Panc1 (cell line): ENCODE measurements around the gene CAMK4.

Experiments used
- POLR2AphosphoS5 ChIP-seq: IDR thresholded peaks from 2 replicates; pipeline ENCODE4 v1.6.1; 2012; ENCODE audit warnings: mild to moderate bottlenecking, low read depth, low read length, moderate library complexity
- SIN3A ChIP-seq: IDR thresholded peaks from 2 replicates; pipeline ENCODE4 v1.6.1; 2012; ENCODE audit warnings: low read depth, mild to moderate bottlenecking, low read length, moderate library complexity, borderline replicate concordance; ENCODE audit not compliant: insufficient read depth
- TCF7L2 ChIP-seq: IDR thresholded peaks from 2 replicates; pipeline ENCODE4 v1.6.1; 2011; ENCODE audit warnings: mild to moderate bottlenecking, low read depth, low read length, inconsistent platforms
- TF ChIP-seq, protein P1 (sequence below): fragments of 450-650 bp; IDR thresholded peaks from 2 replicates; pipeline ENCODE4 v1.5.1; 2017; ENCODE audit warnings: mild to moderate bottlenecking
- TF ChIP-seq, protein P2 (sequence below), 2 experiments: IDR thresholded peaks; 2 replicates each; pipeline ENCODE4 v1.6.1; 2011 to 2012; ENCODE audit warnings: low read depth in 2 of 2, control low read depth in 1 of 2, low read length in 1 of 2, mild to moderate bottlenecking in 1 of 2, moderate library complexity in 1 of 2; ENCODE audit not compliant: insufficient read depth in 1 of 2

DNA sequence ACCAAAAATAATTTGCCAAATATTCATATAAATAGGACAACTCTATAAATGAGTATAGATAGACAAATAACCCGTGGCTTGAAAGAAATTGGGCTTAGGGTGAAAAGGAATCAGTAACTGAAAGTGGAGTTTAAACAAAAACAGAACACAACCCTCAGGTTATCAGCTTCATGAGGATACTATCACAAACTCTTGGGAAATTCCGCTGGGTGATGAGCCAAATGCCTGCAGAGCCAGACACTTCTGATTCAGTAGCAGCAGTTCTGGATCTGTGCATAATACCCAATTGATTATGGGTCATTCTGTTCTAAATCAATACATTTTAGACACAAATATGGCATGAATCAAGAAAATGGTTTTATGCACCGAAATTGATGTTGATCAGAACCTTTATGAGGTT lies 72.4 kb downstream of the CAMK4 start:
- TF ChIP-seq, protein P1, sequence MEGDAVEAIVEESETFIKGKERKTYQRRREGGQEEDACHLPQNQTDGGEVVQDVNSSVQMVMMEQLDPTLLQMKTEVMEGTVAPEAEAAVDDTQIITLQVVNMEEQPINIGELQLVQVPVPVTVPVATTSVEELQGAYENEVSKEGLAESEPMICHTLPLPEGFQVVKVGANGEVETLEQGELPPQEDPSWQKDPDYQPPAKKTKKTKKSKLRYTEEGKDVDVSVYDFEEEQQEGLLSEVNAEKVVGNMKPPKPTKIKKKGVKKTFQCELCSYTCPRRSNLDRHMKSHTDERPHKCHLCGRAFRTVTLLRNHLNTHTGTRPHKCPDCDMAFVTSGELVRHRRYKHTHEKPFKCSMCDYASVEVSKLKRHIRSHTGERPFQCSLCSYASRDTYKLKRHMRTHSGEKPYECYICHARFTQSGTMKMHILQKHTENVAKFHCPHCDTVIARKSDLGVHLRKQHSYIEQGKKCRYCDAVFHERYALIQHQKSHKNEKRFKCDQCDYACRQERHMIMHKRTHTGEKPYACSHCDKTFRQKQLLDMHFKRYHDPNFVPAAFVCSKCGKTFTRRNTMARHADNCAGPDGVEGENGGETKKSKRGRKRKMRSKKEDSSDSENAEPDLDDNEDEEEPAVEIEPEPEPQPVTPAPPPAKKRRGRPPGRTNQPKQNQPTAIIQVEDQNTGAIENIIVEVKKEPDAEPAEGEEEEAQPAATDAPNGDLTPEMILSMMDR = no peak
- TF ChIP-seq POLR2AphosphoS5 = no peak
- TF ChIP-seq, protein P2, sequence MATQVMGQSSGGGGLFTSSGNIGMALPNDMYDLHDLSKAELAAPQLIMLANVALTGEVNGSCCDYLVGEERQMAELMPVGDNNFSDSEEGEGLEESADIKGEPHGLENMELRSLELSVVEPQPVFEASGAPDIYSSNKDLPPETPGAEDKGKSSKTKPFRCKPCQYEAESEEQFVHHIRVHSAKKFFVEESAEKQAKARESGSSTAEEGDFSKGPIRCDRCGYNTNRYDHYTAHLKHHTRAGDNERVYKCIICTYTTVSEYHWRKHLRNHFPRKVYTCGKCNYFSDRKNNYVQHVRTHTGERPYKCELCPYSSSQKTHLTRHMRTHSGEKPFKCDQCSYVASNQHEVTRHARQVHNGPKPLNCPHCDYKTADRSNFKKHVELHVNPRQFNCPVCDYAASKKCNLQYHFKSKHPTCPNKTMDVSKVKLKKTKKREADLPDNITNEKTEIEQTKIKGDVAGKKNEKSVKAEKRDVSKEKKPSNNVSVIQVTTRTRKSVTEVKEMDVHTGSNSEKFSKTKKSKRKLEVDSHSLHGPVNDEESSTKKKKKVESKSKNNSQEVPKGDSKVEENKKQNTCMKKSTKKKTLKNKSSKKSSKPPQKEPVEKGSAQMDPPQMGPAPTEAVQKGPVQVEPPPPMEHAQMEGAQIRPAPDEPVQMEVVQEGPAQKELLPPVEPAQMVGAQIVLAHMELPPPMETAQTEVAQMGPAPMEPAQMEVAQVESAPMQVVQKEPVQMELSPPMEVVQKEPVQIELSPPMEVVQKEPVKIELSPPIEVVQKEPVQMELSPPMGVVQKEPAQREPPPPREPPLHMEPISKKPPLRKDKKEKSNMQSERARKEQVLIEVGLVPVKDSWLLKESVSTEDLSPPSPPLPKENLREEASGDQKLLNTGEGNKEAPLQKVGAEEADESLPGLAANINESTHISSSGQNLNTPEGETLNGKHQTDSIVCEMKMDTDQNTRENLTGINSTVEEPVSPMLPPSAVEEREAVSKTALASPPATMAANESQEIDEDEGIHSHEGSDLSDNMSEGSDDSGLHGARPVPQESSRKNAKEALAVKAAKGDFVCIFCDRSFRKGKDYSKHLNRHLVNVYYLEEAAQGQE (IDR thresholded peaks at IDR 0.05; ENCODE audit: insufficient read depth in 1 of 2, low read depth in 2 of 2, low read length in 1 of 2) = no peak
- TF ChIP-seq SIN3A = no peak
- TF ChIP-seq TCF7L2 = no peak
